ENCODE measurements around the gene PSTPIP1. TPM values are rescaled to one million over a fixed set of nuclear protein-coding genes. Genes with fewer than 3 reads are reported as not detected.

Gene PSTPIP1
- total and polyA plus RNA-seq, 2 experiments from 2014 or later, result 0.80 TPM; not detected in 1

DNA sequence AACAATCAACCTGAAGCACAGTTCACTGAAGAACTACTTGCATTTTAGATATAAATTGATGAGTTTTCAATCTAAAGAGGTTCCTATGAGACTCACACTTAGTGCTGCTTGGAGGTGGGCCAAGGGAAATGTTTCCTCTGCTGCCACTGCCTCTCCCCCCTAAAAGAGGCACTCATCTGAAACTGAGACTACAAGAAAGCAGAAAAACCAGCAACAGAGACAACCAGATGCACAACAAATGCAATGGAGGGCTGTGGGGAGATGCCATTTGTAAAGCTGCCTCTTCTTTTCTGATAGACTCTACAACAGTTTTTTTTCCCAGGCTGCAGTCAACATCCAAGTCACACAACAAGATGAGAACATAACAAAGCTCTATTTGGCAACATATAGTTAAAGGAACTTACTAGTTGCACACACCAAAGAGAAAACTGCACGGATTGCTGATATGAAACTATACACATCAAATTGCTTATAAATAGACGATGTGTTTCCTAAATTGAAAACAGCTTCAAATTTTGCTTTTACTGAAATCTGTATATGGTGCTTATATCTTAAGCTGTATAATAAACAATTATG lies 64.9 kb downstream of the PSTPIP1 start:
- Histone ChIP-seq H3K4me1 (ENCODE audit: insufficient read depth) (peaks cover 71% of the 10 kb centered on the region), H3K4me2 (ENCODE audit: unreplicated experiment) (peak overlapping the region; percentile 81), H3F3A (ENCODE audit: insufficient read depth) (peaks cover 52% of the 10 kb centered on the region), H2AFZ (no peak overlapping the region), H3K27ac (peak overlapping the region; percentile 68; the same call in 1 of the 2 replicates), H4K20me1 (ENCODE audit: insufficient read depth) (no peaks in the 10 kb centered on the region), H3K9ac (no peak overlapping the region), H3K4me3 (0 out of 2 replicates have a peak overlapping the region, but pooled peaks have one; percentile 16), H3K27me3 (replicated peaks; ENCODE audit: insufficient read depth) (no peaks in the 10 kb centered on the region), H3K9me2 (ENCODE audit: insufficient read depth) (no peaks in the 10 kb centered on the region), H3K9me3 (ENCODE audit: low read depth) (no peaks in the 10 kb centered on the region), H3K36me3 (ENCODE audit: low read depth) (0 out of 2 replicates have a peak, but pooled peaks cover 5% of the 10 kb centered on the region), H3K79me2 (ENCODE audit: insufficient read depth) (peaks cover 83% of the 10 kb centered on the region)
- WGBS, 2 experiments (ENCODE audit: low coverage in 1 of 2, low lambda C conversion rate in 2 of 2, missing lambda C conversion rate in 2 of 2), result 18 to 22% methylated on average over 2 of the region's 2 CpGs
- in situ Hi-C loops (cut with MboI), result no loop called here
- no peak for TF ChIP-seq EZH2phosphoT487 (IDR thresholded peaks at IDR 0.05; ENCODE audit: insufficient read depth, low read depth)
- TF ChIP-seq EZH2 (IDR thresholded peaks at IDR 0.05; ENCODE audit: insufficient read depth, poor library complexity, severe bottlenecking), result no peak
- DNase-seq, result peak; percentile 47

DNA sequence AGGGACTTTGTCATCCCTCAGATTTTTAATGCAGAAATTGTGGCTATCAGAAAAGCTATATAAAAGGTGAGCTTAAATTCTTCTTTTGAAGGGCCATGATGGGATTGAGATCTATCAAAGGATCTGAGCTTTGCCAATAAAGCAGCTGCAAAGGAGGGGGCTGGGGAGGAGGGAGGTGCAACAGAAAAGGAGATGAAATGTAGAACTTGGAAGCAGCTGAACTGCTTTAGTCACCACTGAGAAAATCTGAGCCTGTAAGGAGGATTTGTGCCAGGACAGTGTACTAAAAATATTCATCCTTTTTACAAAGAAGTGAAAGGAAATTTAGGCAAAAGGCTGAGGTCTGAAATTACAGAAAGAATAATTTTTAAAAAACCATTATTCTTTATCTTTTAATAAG lies 65.6 kb downstream of the PSTPIP1 start:
- in situ Hi-C loops (cut with MboI), result no loop called here
- peaks cover 83% of the 10 kb centered on the region for H3K79me2 ChIP-seq (ENCODE audit: insufficient read depth)

DNA sequence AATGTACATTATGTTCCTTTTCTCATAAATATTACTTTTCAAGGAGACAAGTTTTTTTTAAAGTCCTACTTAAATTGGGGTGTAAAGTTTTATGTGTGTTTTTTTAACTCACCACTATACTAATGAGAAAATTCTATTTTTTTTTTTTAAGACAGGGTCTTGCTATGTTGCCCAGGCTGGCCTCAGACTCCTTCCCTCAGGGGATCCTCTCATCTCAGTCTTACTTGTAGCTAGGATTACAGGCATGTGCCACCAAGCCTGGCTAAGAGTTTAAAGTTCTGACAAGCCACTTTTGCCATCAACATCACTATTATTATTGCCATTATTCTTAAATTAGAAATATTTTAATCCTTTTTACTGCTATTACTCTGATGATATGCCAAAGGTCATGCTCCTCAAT lies 68.3 kb downstream of the PSTPIP1 start:
- no peak overlapping the region for H3K27ac ChIP-seq
- peaks cover 5% of the 10 kb centered on the region; the same call in 1 of the 2 replicates for H4K20me1 ChIP-seq (ENCODE audit: insufficient read depth)
- in situ Hi-C loops (cut with MboI), result no loop called here
- peaks cover 87% of the 10 kb centered on the region for H3K79me2 ChIP-seq (ENCODE audit: insufficient read depth)
- no peak overlapping the region for H3K4me2 ChIP-seq (ENCODE audit: unreplicated experiment)
- H3K9me2 ChIP-seq (ENCODE audit: insufficient read depth), result no peaks in the 10 kb centered on the region
- H2AFZ ChIP-seq, result no peak overlapping the region
- H3F3A ChIP-seq (ENCODE audit: insufficient read depth), result peaks cover 55% of the 10 kb centered on the region
- H3K36me3 ChIP-seq (ENCODE audit: low read depth), result no peaks in the 10 kb centered on the region
- peaks cover 68% of the 10 kb centered on the region for H3K4me1 ChIP-seq (ENCODE audit: insufficient read depth)
- no peak for TF ChIP-seq EZH2 (IDR thresholded peaks at IDR 0.05; ENCODE audit: insufficient read depth, poor library complexity, severe bottlenecking)
- TF ChIP-seq EZH2phosphoT487 (IDR thresholded peaks at IDR 0.05; ENCODE audit: insufficient read depth, low read depth), result no peak
- no peak overlapping the region for H3K9ac ChIP-seq
- no peaks in the 10 kb centered on the region for H3K27me3 ChIP-seq (replicated peaks; ENCODE audit: insufficient read depth)
- no peak overlapping the region for H3K4me3 ChIP-seq
- H3K9me3 ChIP-seq (ENCODE audit: low read depth), result no peaks in the 10 kb centered on the region
- no peak for DNase-seq

More for the DNA sequence above, 65.6 kb downstream of the PSTPIP1 start:
- peaks cover 76% of the 10 kb centered on the region for H3K4me1 ChIP-seq (ENCODE audit: insufficient read depth)
- H3K9me3 ChIP-seq (ENCODE audit: low read depth), result no peaks in the 10 kb centered on the region
- 0 out of 2 replicates have a peak, but pooled peaks cover under 1% of the 10 kb centered on the region for H3K36me3 ChIP-seq (ENCODE audit: low read depth)
- H2AFZ ChIP-seq, result no peak overlapping the region
- DNase-seq, result peak; percentile 79
- TF ChIP-seq EZH2 (IDR thresholded peaks at IDR 0.05; ENCODE audit: insufficient read depth, poor library complexity, severe bottlenecking), result no peak
- TF ChIP-seq EZH2phosphoT487 (IDR thresholded peaks at IDR 0.05; ENCODE audit: insufficient read depth, low read depth), result no peak
- H3K4me2 ChIP-seq (ENCODE audit: unreplicated experiment), result peak overlapping the region; percentile 81
- H3F3A ChIP-seq (ENCODE audit: insufficient read depth), result peaks cover 56% of the 10 kb centered on the region
- peak overlapping the region; percentile 68 for H3K27ac ChIP-seq
- H3K4me3 ChIP-seq, result peak overlapping the region; percentile 56
- no peaks in the 10 kb centered on the region for H3K9me2 ChIP-seq (ENCODE audit: insufficient read depth)
- no peaks in the 10 kb centered on the region for H4K20me1 ChIP-seq (ENCODE audit: insufficient read depth)
- no peaks in the 10 kb centered on the region for H3K27me3 ChIP-seq (replicated peaks; ENCODE audit: insufficient read depth)
- H3K9ac ChIP-seq, result peak overlapping the region; percentile 62

DNA sequence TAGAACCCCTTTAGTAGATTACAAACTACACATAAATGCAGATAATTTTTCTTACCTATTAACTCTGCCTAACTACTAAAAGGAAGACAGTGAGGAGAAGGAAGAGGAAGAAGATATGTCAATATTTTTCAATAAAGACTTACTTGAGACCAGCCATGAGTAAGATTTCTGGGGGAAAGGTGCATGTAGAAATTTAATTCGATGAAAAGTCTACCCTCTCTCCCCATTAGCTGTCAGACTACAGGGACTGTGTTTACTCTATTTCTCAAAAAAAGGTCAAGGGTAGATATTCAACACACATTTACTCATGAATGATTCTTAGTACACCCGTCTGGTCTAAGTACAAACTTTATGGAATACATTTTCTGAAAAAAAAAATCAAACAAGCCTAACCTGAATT lies 69.1 kb downstream of the PSTPIP1 start:
- H3K27ac ChIP-seq, result peak overlapping the region; percentile 23; the same call in 1 of the 2 replicates
- no peaks in the 10 kb centered on the region for H3K36me3 ChIP-seq (ENCODE audit: low read depth)
- H3K79me2 ChIP-seq (ENCODE audit: insufficient read depth), result peaks cover 87% of the 10 kb centered on the region
- no peaks in the 10 kb centered on the region for H3K27me3 ChIP-seq (replicated peaks; ENCODE audit: insufficient read depth)
- TF ChIP-seq EZH2 (IDR thresholded peaks at IDR 0.05; ENCODE audit: insufficient read depth, poor library complexity, severe bottlenecking), result no peak
- no peak for TF ChIP-seq EZH2phosphoT487 (IDR thresholded peaks at IDR 0.05; ENCODE audit: insufficient read depth, low read depth)
- H3K4me1 ChIP-seq (ENCODE audit: insufficient read depth), result peaks cover 69% of the 10 kb centered on the region
- H3K4me2 ChIP-seq (ENCODE audit: unreplicated experiment), result peak overlapping the region; percentile 61
- 81 to 86% methylated on average over 2 of the region's 2 CpGs for WGBS, 2 experiments (ENCODE audit: low coverage in 1 of 2, low lambda C conversion rate in 2 of 2, missing lambda C conversion rate in 2 of 2)
- H3F3A ChIP-seq (ENCODE audit: insufficient read depth), result peaks cover 55% of the 10 kb centered on the region
- no peak overlapping the region for H3K9ac ChIP-seq
- in situ Hi-C loops (cut with MboI), result no loop called here
- H3K4me3 ChIP-seq, result no peak overlapping the region
- H4K20me1 ChIP-seq (ENCODE audit: insufficient read depth), result peaks cover 5% of the 10 kb centered on the region; the same call in 1 of the 2 replicates
- DNase-seq, result no peak
- no peaks in the 10 kb centered on the region for H3K9me2 ChIP-seq (ENCODE audit: insufficient read depth)
- no peak overlapping the region for H2AFZ ChIP-seq
- H3K9me3 ChIP-seq (ENCODE audit: low read depth), result no peaks in the 10 kb centered on the region

Data from GM23248 (cell line).